ENCODE results near the gene GKN2. TPM values are rescaled to one million over a fixed set of nuclear protein-coding genes. Genes with fewer than 3 reads are reported as not detected.
"Not testable (repeated sequence)": the region's sequence is repeated elsewhere in the genome, so short reads cannot be mapped to it uniquely, and the experiment has no call there.

Gene GKN2
- total RNA-seq, 3 donors from 2014 or later: not detected

GRCh38 chr2:68900496-68901198 is 52.0 kb downstream of the GKN2 start:
- TF ChIP-seq POLR2AphosphoS5 (IDR thresholded peaks at IDR 0.05) (no peak), POLR2A (IDR thresholded peaks at IDR 0.05) (no peak), CTCF (IDR thresholded peaks at IDR 0.05) (no peak)
- Histone ChIP-seq H3K9me3 (peaks cover 0 to 10% of the 10 kb centered on the region in 2 donors), H3K27me3 (no peaks in the 10 kb centered on the region), H3K27ac (no peak overlapping the region), H3K4me1 (no peaks in the 10 kb centered on the region), H3K4me3 (no peak overlapping the region), H3K36me3 (no peaks in the 10 kb centered on the region)
- intact Hi-C loops (cut with DNase I; ENCODE audit: low total_unique reads): no loop called here
- DNase-seq (ENCODE audit: low spot score in 2 of 2): no peak

GRCh38 chr2:68895981-68896380 is 56.7 kb downstream of the GKN2 start:
- H3K9me3 ChIP-seq; intact Hi-C loops (cut with DNase I; ENCODE audit: low total_unique reads); DNase-seq (ENCODE audit: low spot score in 2 of 2): not testable (repeated sequence)

More at GRCh38 chr2:68895981-68896380, 56.7 kb downstream of the GKN2 start:
- not testable (repeated sequence) for H3K4me1 ChIP-seq, H3K27ac ChIP-seq, H3K36me3 ChIP-seq, H3K27me3 ChIP-seq, H3K4me3 ChIP-seq

Other genes with a start within 250 kb of the GKN2 start
- gene ARHGAP25, start 218.1 kb downstream of the GKN2 start, total RNA-seq: 10 to 100 TPM in 1 of 3 donors, 1 to 10 TPM in 2; 7.8 to 10.8 (median 9.5) TPM
- gene BMP10, start 81.5 kb downstream of the GKN2 start, total RNA-seq: not detected
- not detected for gene GKN1, start 21.7 kb upstream of the GKN2 start, total RNA-seq
- gene ANTXR1, start 60.3 kb upstream of the GKN2 start, total RNA-seq: 10 to 100 TPM; 52.7 to 72.8 (median 68.8) TPM